Non-pigmented ciliary epithelial cell (primary cell): ENCODE results near the gene PCYT2.
"Not testable (repeated sequence)": the region's sequence is repeated elsewhere in the genome, so short reads cannot be mapped to it uniquely, and the experiment has no call there.

Source experiments
- DNase-seq: peaks from one replicate; pipeline ENCODE4 v3.0.0-alpha.2; 2010; ENCODE audit warnings: low read depth

PCYT2 gene

DNA sequence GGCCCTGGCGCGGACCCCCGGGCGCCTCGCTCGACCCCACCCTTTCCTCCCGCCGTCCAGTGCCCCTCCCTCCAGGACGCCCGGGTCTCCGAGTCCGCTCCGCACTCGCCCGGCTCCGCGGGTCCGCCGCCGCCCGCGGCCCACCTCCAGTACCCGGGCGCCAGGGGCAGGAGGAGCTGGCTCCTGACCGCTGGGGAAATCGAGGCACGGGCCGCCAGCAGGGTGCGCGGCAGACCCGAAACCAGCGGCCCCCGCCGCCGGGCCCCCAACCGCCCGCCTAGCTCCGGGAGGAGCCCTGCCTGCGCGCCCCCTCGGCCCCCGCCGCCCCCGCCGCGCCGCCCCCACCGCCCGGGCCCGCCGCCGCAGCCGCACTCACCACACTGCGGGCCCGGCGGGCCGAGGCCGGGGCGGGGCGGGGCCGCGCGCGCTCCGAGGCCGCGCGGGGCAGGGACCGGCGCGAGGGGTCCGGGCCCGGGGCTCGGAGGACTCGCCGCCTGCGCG is 16.0 kb upstream of the PCYT2 start:
- DNase-seq, result no peak

GRCh38 chr17:81926451-81927151 is 15.4 kb upstream of the PCYT2 start:
- DNase-seq, result no peak

- DNase-seq, result no peak
Observed at GRCh38 chr17:81925860-81926450, 14.8 kb upstream of the PCYT2 start.

GRCh38 chr17:81924557-81925532 is 13.6 kb upstream of the PCYT2 start:
- no peak for DNase-seq

- no peak for DNase-seq
Observed at GRCh38 chr17:81923302-81924260, 12.4 kb upstream of the PCYT2 start.

DNA sequence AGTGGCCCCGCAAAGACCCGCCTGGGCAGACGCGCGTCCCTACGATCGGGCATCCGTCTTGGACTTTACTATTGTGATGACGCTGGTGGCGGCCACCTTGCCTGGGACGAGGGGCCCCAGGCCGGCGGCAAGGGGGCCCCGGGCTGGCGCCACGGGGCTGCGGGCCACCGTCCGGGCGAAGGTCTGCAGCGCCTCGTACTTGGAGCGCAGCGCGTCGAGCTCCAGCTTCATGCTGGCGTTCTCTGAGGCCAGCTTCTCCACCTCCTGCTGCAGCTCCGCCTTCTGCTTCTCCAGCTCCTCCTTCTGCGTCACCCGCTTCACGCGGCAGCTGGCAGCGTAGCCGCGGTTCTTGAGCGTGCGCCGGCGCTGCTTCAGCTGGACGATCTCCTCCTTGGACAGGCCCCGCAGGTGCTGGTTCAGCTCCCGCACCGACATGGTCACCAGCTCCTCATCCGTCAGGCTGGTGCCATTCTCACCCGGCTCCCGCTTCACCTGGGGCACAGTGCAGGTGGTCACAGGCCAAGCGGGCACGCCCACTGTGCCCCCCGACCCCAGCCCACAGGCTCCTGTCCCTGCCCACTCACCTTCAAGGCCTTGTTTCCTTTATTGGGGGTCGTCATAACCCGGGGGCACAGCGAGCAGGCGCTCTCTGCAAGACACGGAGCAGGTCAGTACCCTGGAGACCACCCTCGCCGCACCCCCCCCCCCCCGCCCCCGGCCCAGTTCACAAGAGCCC is 11.5 kb upstream of the PCYT2 start:
- no peak for DNase-seq

DNA sequence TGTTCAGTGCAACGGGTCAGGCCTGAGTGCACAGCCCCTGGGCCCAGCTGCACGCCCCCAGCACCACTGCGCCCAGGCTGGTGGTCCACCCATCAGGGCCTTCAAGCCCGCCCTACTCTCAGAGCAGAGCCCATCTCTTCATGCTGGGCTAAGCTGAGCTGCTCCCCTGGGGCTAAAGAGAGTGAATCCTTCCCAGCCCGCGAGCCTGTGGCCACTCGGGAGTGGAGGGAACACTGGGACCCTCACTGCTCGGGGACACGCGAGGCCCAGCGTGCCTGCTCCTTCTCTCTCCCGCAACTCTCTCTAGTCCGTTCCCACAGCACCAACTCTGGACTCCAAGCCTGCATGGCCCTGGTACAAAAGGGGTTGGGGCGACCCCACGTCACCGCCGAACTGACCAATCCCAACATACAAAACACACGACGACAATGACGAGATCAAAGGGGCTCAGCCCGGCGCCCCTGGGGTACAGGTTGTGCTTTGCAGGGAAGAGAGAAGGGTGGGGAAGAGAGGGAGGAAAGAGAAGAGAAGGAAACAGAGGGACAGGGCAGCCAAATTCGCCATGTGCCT is 10.9 kb upstream of the PCYT2 start:
- DNase-seq, result no peak

- no peak for DNase-seq
Observed at GRCh38 chr17:81921537-81921862, 10.3 kb upstream of the PCYT2 start.

DNA sequence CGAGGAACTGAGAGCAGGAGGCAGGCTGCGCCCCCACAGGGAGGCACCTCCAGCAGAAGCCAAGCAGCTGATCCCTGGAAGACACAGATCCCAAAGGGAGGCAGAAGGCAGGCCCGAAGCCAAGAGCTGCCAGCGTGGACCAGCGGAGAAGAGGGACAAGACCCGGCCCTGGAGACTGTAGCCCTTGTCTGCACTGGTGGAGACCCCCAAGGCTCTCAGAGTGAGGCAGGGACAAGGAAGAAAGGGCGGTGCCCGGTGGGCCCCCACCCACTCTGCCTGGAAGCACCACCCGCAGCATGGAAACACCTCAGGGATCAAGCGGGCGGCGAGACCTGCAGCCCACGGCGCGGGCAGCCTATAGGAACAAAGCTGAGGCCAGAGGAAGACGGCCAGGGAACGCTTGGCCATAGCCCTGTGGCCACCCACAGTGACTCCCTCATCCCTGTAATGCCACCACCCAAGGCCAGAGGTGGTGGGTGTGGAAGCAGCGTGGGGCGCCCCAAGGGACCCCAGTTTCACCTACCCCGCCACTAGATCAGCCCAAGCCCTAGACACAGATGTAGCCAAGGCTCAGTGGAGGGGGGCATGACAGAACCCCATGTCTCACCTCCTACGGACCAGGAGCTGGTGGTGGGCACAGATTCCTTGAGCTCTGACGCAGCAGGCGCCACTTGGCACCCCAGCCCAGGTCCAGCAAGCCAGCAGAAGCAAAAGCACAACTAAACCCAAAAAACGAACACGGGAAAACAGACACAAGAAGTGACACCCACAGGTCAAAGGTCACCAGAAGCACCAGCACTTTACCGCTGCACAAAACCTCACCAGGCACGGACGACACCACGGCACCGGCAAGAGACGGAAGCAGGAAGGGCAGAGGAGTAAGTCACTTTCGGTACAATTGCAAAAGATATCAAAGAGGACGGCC is 9.7 kb upstream of the PCYT2 start:
- no peak for DNase-seq

GRCh38 chr17:81918832-81919545 is 7.8 kb upstream of the PCYT2 start:
- no peak for DNase-seq

DNA sequence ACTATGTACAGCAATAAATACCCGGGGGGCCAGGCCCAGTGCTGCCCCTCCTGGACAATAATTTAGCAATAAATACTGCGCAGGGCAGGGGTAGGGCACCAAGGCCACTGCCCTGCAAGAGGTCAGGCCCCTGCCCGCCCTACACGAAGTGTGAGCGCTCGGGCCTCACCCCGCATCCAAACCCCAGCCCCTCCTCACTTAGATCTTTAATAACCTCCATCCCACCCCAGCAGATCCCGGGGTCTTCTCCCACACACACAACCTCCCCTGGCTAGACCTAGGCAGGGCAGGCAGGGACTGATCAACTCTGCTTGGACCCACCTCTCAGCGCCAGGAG is 7.1 kb upstream of the PCYT2 start:
- DNase-seq, result not testable (repeated sequence)

DNA sequence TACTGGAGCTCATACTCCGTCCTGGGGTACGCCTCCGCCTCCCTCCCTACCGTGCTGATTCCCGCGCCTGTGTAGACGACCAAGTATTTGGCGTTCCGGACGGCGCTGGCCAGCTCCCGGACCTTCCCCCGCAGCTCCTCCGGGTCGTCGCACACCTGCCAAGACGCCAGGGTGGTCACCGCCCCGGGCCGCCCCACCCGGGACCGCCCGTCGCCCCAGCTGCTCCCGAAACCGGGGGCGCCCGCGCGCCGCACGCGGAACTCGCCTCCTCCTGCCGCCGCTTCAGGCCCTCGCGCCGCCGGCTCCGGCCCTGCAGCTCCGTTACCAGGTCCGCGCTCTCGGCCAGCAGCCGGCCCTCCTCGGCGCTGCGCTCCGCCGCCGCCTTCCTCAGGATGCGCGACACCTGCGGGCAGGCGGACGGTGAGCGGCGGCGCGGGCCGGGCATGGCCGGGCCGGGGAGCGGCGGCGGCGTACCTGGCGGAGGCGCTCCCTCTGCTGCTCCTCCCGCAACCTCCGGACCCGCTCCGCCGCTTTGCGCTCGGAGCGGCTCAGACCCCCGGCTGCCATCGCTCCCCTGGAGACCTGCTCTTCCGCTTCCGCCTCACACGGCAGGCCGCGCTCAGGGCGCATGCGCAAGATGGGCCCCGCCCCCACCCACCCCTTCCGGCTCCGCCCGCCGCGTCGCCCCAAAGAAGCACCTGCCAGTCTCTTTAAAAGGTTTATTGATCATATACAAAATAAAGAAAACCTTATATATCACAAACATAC is 6.5 kb upstream of the PCYT2 start, which contains the start of gene SIRT7:
TSS of gene SIRT7 (minus strand) at position 612 of the 768 bp plus-strand sequence. CDS start at position 567, 45 bp downstream.
- no peak for DNase-seq

DNA sequence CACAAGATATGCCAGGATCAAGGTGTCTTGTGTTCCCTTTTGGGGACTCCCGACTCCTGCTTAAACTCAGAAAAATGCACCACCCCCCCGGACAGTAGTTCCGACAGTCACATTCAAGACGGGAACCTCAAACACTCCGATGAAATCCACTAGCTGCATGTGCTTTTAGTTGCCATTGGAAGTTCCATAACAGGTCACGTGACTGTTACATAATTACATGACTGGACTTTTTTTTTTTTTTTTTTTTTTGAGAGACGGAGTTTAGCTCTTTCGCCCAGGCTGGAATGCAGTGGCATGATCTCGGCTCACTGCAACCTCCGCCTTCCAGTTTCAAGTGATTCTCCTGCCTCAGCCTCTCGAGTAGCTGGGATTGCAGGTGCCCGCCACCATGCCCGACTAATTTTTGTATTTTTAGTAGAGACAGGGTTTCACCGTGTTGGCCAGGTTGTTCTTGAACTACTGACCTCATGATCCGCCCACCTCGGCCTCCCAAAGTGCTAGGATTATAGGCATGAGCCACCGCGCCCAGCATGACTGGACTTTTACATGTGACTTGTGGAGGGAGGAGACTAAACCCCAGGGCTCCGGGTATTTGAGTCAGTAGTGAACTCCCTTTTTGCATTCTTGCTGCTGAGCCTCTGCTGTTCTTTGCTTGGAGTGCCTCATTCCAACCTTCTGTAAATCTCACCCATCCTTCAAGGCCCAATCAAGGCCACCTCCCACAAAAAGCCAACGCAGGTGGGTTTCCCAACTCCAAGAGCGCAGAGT is 5.2 kb upstream of the PCYT2 start:
- DNase-seq, result no peak

GRCh38 chr17:81915331-81915730 is 4.1 kb upstream of the PCYT2 start:
- DNase-seq, result no peak

GRCh38 chr17:81914103-81914850 is 3.1 kb upstream of the PCYT2 start:
- no peak for DNase-seq

DNA sequence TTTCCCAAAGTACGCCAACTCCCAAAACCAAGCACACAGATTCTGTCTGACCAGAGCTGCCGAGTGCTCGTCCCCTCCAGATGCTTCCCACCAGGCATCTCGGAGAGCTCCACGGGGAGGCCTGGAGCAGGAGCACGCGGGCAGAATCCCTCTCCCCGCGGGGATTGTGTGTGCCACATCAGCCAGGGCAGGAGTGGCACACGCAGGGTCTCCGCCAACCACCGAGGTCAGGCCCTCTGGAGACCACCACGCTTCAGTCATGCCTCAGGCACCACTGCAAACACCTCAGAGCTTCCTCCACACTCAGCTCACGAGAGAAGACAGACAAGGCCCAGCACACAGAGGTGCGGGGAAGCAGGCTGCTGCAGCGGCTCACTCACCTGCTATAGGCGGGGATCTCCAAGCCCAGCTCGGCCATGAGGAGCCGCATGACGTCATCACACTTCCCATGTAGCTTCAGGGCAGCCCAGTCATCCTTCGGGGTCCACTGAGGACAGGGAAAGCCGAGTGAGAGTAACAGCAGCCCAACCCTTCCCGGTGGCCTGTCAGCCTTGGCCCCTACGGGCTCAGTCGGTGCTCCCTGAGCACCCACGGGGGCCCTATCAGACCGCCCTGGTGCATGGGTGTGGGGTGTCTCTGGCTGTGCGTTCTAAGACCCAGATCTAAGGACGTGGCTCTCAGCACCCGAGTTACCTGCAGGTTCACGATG is 2.3 kb upstream of the PCYT2 start:
- DNase-seq, result no peak
